Fibroblast of villous mesenchyme (primary cell): ENCODE results near the gene RAB8B. TPM values are rescaled to one million over a fixed set of nuclear protein-coding genes. Genes with fewer than 3 reads are reported as not detected.
A peak's percentile ranks its signal among the peaks of the same experiment; 100 is the strongest.
"Not testable (repeated sequence)": the region's sequence is repeated elsewhere in the genome, so short reads cannot be mapped to it uniquely, and the experiment has no call there.

ENCODE experiments used
- DNase-seq: peaks from one replicate; pipeline ENCODE4 v3.0.0-alpha.2; 2010; ENCODE audit warnings: low read depth
- H3K4me3 ChIP-seq: 2 replicates; pipeline ENCODE4 v1.5.1; 2011; ENCODE audit warnings: low read depth, mild to moderate bottlenecking, low read length
- CTCF ChIP-seq: IDR thresholded peaks from 2 replicates; pipeline ENCODE4 v1.5.1; 2012; ENCODE audit warnings: low read depth, mild to moderate bottlenecking, low read length; ENCODE audit not compliant: insufficient read depth
- total RNA-seq: library from RNA; depleted of rRNA; stranded (reverse); fragments of >200 nt; gene quantifications from 2 replicates; pipeline ENCODE4 v1.2.3, GENCODE V29; 2012

The RAB8B gene
- total RNA-seq, 1 donor, result 97.2 TPM

GRCh38 chr15:63202861-63203260 is 13.5 kb downstream of the RAB8B start:
- no peak for TF ChIP-seq CTCF
- no peak overlapping the region for H3K4me3 ChIP-seq
- DNase-seq, result no peak

DNA sequence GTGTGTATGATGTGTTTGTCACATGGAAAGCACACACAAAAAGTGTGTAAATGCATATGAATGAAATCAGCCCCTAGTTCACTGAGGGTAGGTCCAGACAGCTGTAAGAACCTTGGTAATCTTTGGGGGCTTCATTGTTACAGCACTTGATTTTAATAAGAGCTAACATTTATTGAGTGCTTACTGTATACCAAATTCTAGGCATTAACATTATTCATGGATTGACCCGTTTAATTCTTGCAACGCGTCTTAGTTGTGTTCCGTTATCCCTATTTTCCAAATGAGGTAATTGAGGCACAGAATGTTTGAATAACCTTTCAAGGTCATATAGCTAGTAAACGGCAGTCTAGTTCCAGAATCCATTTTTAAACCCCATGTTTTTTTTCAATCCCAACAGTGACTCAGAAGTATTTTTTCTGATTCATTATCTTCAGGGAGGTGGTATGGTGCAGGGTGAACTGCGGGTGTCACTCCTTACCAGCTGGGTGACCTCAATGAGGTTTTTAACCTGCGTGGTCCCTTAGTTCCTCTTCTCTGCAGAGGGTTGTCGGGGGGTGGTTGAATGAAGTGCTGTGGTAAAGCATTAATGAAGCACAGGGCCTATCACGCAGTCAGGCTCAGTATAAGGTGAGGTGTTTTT is 14.2 kb downstream of the RAB8B start:
- DNase-seq, result no peak
- TF ChIP-seq CTCF, result no peak
- H3K4me3 ChIP-seq, result no peak overlapping the region

GRCh38 chr15:63206079-63206478 is 16.7 kb downstream of the RAB8B start:
- TF ChIP-seq CTCF, result no peak
- no peak overlapping the region for H3K4me3 ChIP-seq
- DNase-seq, result no peak

GRCh38 chr15:63208824-63209223 is 19.4 kb downstream of the RAB8B start:
- DNase-seq, H3K4me3 ChIP-seq: not testable (repeated sequence)

DNA sequence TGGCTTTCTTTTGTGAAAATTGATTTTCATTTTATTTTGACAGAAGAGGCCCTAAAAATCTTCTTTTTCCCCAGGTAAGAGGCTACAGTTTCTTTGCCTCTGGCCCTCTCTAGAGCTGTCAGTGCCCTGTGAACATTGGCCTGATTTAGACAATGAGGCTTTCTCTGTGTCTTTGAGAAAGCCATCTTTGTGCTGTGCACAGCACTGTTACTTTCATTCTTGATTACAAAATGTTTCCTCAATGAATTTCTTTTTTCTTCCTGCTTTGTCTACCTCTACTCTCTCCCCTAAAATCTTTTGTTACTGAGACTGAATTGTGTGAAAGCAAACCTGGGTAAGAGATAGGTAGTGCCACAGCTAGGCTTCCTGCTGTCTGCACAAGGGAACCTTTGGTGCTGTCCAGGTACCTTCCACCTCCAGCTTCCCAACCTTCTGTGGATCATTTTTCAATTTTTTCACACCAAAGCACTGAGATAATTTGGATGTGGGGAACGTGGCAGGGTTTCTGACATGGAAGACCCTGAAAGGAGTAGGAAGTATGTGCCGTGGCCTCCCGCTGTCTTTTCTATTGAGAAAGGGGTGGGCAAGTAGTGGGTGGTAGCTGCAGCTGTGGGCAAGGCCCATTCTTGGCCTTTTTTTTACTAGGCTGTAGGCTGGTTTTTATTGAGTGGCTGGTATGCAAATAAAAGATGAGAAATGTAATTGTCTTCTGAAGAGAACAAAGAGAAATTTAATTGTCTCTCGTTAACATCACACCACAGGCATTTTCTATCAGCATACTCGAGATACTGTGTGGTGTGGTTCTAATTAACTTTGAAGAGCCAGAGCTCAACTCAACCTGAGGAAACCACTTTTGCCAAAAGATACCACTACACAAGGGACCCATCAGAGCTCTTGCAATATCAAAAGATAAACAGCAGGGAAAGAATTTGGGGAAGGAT is 21.0 kb downstream of the RAB8B start:
- DNase-seq, result peak; percentile 77
- no peak for TF ChIP-seq CTCF
- no peak overlapping the region for H3K4me3 ChIP-seq

GRCh38 chr15:63211092-63211490 is 21.7 kb downstream of the RAB8B start:
- DNase-seq, result no peak

More at GRCh38 chr15:63211092-63211490, 21.7 kb downstream of the RAB8B start:
- TF ChIP-seq CTCF, result no peak
- H3K4me3 ChIP-seq, result no peak overlapping the region
